ENCODE measurements around the gene SATB2. TPM values are rescaled to one million over a fixed set of nuclear protein-coding genes. Genes with fewer than 3 reads are reported as not detected.

SATB2 gene
- total RNA-seq, 2 experiments from 2014 or later: 0.14 TPM; not detected in 1

DNA sequence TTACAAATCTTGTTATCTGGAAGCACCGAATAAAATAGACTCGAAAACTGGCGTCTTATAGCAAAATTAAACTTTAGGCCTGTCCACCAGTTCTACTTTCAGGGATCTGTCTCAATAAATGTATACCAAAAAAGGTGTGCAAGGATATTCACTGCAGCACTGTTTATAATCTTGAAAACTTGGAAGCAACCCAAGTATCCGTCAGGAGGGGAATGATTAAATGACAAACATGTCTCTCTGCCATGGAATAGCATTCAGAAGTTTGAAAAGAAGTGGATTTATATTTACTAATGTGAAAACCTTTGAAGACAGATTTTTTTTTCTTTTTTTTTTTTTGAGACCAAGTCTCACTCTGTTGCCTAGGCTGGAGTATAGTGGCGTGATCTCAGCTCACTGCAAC is 32.3 kb upstream of the SATB2 start:
- H3K9me3 Mint-ChIP-seq: no peaks in the 10 kb centered on the region
- intact Hi-C loops (cut with micrococcal nuclease): no loop called here
- H3K4me3 Mint-ChIP-seq: no peak overlapping the region
- CTCF ChIA-PET: interaction anchor here (1.9 to 2.0 kb wide), 3 partner anchors 26 to 1180 kb away, joined by 4 to 8 read pairs (median 6); no protein-coding TSS in a partner anchor
- no peak for ATAC-seq
- H3K36me3 Mint-ChIP-seq (ENCODE audit: low read depth): no peaks in the 10 kb centered on the region
- no peak overlapping the region for H3K27ac Mint-ChIP-seq
- H3K27me3 Mint-ChIP-seq: peaks cover 17% of the 10 kb centered on the region
- no peak for DNase-seq
- H3K4me1 Mint-ChIP-seq (ENCODE audit: low read depth): no peaks in the 10 kb centered on the region
- POLR2A ChIA-PET: no interaction called here
- TF ChIP-seq, protein P1, sequence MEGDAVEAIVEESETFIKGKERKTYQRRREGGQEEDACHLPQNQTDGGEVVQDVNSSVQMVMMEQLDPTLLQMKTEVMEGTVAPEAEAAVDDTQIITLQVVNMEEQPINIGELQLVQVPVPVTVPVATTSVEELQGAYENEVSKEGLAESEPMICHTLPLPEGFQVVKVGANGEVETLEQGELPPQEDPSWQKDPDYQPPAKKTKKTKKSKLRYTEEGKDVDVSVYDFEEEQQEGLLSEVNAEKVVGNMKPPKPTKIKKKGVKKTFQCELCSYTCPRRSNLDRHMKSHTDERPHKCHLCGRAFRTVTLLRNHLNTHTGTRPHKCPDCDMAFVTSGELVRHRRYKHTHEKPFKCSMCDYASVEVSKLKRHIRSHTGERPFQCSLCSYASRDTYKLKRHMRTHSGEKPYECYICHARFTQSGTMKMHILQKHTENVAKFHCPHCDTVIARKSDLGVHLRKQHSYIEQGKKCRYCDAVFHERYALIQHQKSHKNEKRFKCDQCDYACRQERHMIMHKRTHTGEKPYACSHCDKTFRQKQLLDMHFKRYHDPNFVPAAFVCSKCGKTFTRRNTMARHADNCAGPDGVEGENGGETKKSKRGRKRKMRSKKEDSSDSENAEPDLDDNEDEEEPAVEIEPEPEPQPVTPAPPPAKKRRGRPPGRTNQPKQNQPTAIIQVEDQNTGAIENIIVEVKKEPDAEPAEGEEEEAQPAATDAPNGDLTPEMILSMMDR (IDR thresholded peaks at IDR 0.05): no peak

- peaks cover 24% of the 10 kb centered on the region for H3K27me3 Mint-ChIP-seq
- H3K9me3 Mint-ChIP-seq: no peaks in the 10 kb centered on the region
- intact Hi-C loops (cut with micrococcal nuclease): loop anchor here (2.0 to 5.0 kb wide), 2 partner anchors 1117 to 1174 kb away; no protein-coding TSS in a partner anchor
- POLR2A ChIA-PET: no interaction called here
- no peak for ATAC-seq
- H3K36me3 Mint-ChIP-seq (ENCODE audit: low read depth): no peaks in the 10 kb centered on the region
- no peak overlapping the region for H3K4me3 Mint-ChIP-seq
- peak; percentile 62 for DNase-seq
- TF ChIP-seq, protein P1 (IDR thresholded peaks at IDR 0.05): peak; percentile 71
- H3K4me1 Mint-ChIP-seq (ENCODE audit: low read depth): no peaks in the 10 kb centered on the region
- no peak overlapping the region for H3K27ac Mint-ChIP-seq
- CTCF ChIA-PET: interaction anchor here (0.5 to 5.4 kb wide), 24 partner anchors 9 to 1179 kb away, joined by 3 to 39 read pairs (median 5); no protein-coding TSS in a partner anchor
Observed at GRCh38 chr2:199488772-199489400, 31.1 kb upstream of the SATB2 start.

- POLR2A ChIA-PET: no interaction called here
- H3K9me3 Mint-ChIP-seq: no peaks in the 10 kb centered on the region
- TF ChIP-seq, protein P1 (IDR thresholded peaks at IDR 0.05): peak; percentile 50
- CTCF ChIA-PET: interaction anchor here (0.7 to 5.4 kb wide), 6 partner anchors 10 to 1189 kb away, joined by 3 to 39 read pairs (median 6); no protein-coding TSS in a partner anchor
- H3K27me3 Mint-ChIP-seq: peaks cover 21% of the 10 kb centered on the region
- H3K27ac Mint-ChIP-seq: no peak overlapping the region
- no peaks in the 10 kb centered on the region for H3K4me1 Mint-ChIP-seq (ENCODE audit: low read depth)
- ATAC-seq (peak; percentile 51), DNase-seq (peak; percentile 65)
- H3K4me3 Mint-ChIP-seq: no peak overlapping the region
- no peaks in the 10 kb centered on the region for H3K36me3 Mint-ChIP-seq (ENCODE audit: low read depth)
- intact Hi-C loops (cut with micrococcal nuclease): loop anchor here (5.0 kb wide), 1 partner anchor 1114 kb away; no protein-coding TSS in a partner anchor
Observed at GRCh38 chr2:199485732-199486335, 28.1 kb upstream of the SATB2 start.

- intact Hi-C loops (cut with micrococcal nuclease): loop anchor here (5.0 kb wide), 1 partner anchor 1113 kb away; no protein-coding TSS in a partner anchor
- ChIA-PET CTCF (interaction anchor here (1.1 to 5.4 kb wide), 5 partner anchors 9 to 1171 kb away, joined by 4 to 39 read pairs (median 7); no protein-coding TSS in a partner anchor), POLR2A (no interaction called here)
- Mint-ChIP-seq H3K27ac (no peak overlapping the region), H3K36me3 (ENCODE audit: low read depth) (no peaks in the 10 kb centered on the region), H3K27me3 (peaks cover 21% of the 10 kb centered on the region), H3K9me3 (no peaks in the 10 kb centered on the region), H3K4me3 (no peak overlapping the region), H3K4me1 (ENCODE audit: low read depth) (no peaks in the 10 kb centered on the region)
- ATAC-seq: no peak
- DNase-seq: no peak
- TF ChIP-seq, protein P1 (IDR thresholded peaks at IDR 0.05): no peak
Observed at GRCh38 chr2:199484927-199485326, 27.2 kb upstream of the SATB2 start.

DNA sequence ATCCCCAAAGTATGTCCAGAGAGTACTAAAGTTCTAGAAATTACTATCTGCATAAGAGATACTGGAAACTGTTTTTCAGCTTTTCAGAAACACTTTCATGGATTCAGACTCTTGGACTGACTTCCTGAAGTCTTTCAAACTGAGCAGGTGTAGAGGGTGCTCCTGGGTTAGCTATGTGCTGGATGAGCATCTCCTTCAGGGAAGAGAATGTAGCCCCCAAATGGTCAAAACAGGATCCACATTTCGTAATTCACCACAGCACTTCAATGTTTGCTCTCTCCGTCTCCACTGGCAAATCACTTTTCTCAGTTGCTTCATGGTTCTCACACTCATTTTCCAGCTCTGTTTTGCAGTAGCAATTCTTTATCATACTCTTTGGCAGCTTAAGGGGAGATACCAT is 23.2 kb upstream of the SATB2 start:
- H3K27me3 Mint-ChIP-seq: peaks cover 16% of the 10 kb centered on the region
- ATAC-seq (no peak), DNase-seq (no peak)
- TF ChIP-seq, protein P1 (IDR thresholded peaks at IDR 0.05): no peak
- no peaks in the 10 kb centered on the region for H3K9me3 Mint-ChIP-seq
- ChIA-PET CTCF (interaction anchor here (2.0 to 3.9 kb wide), 2 partner anchors 8 to 10 kb away, joined by 8 to 21 read pairs; no protein-coding TSS in a partner anchor), POLR2A (no interaction called here)
- H3K4me3 Mint-ChIP-seq: no peak overlapping the region
- H3K36me3 Mint-ChIP-seq (ENCODE audit: low read depth): no peaks in the 10 kb centered on the region
- intact Hi-C loops (cut with micrococcal nuclease): no loop called here
- no peaks in the 10 kb centered on the region for H3K4me1 Mint-ChIP-seq (ENCODE audit: low read depth)
- H3K27ac Mint-ChIP-seq: no peak overlapping the region

All from activated CD8-positive, alpha-beta T cell treated with anti-CD3 and anti-CD28 coated beads for 36 hours (primary cell).